ENCODE measurements around the gene ATP5PD.
"Not testable (repeated sequence)": the region's sequence is repeated elsewhere in the genome, so short reads cannot be mapped to it uniquely, and the experiment has no call there.

Gene ATP5PD

GRCh38 chr17:75033346-75034235 is 13.2 kb downstream of the ATP5PD start:
- DNase-seq (ENCODE audit: extremely low read depth, low read depth): peak; percentile 86
- no peak; the same call in 1 of the 2 replicates for TF ChIP-seq CTCF (IDR thresholded peaks at IDR 0.05; ENCODE audit: low read depth, low read length)

GRCh38 chr17:75032720-75033280 is 14.0 kb downstream of the ATP5PD start:
- TF ChIP-seq CTCF (IDR thresholded peaks at IDR 0.05; ENCODE audit: low read depth, low read length): no peak
- no peak for DNase-seq (ENCODE audit: extremely low read depth, low read depth)

- TF ChIP-seq CTCF (IDR thresholded peaks at IDR 0.05; ENCODE audit: low read depth, low read length): no peak
- DNase-seq (ENCODE audit: extremely low read depth, low read depth): no peak
Observed at GRCh38 chr17:75031972-75032719, 14.6 kb downstream of the ATP5PD start.

- TF ChIP-seq CTCF (IDR thresholded peaks at IDR 0.05; ENCODE audit: low read depth, low read length): no peak
Observed at GRCh38 chr17:75030161-75030560, 16.6 kb downstream of the ATP5PD start.

GRCh38 chr17:75026650-75027049 is 20.1 kb downstream of the ATP5PD start:
- DNase-seq (ENCODE audit: extremely low read depth, low read depth): not testable (repeated sequence)

More at GRCh38 chr17:75030161-75030560, 16.6 kb downstream of the ATP5PD start:
- no peak for DNase-seq (ENCODE audit: extremely low read depth, low read depth)

- DNase-seq (ENCODE audit: extremely low read depth, low read depth): not testable (repeated sequence)
Observed at GRCh38 chr17:75025398-75025734, 21.4 kb downstream of the ATP5PD start.

GRCh38 chr17:75024686-75025397 is 21.9 kb downstream of the ATP5PD start:
- no peak for DNase-seq (ENCODE audit: extremely low read depth, low read depth)
- TF ChIP-seq CTCF (IDR thresholded peaks at IDR 0.05; ENCODE audit: low read depth, low read length): no peak

All from AG09319 (cell line).